Measurements from ENCODE around the gene SREBF2. TPM values are rescaled to one million over a fixed set of nuclear protein-coding genes. Genes with fewer than 3 reads are reported as not detected.

The SREBF2 gene
- total and polyA plus RNA-seq, 9 of the 15 experiments (the other 6 are each of a cell fraction or from before 2014, with no cell fraction given): 1.1 to 84.2 (median 26.9) TPM

DNA sequence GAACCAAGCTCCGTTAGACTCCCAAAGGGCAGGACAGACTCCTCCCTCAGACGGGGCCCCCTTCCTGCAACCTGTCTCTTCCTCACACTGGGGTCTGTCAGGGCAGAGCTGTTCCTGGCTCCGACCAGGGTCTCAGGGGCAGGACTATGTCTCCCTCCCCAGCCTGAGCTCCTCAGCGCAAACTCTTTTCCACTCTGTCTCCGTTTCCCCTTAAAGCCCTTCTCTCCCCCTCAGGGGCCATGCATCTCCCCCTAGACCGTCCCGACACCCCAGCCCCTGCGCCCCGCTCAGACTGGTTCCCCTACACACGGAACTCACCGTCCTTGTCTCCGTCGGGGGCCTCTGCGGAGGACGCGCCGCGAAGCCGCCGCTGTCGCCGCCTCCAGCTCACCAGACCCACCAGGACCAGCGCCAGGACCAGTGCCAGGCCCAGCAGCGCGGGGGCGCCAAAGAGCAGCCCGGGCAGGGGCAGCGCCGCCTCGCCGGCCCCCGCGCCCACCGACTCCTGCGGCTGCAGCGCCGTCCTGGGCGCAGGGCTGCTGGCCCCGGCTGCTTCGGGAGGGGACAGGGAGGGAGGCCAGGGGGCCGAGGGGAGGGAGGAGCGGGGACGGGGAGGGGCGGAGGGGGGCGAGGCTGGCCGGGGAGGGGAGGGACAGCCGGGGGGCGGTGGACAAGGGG lies 93.0 kb downstream of the SREBF2 start (continued):
- TF ChIP-seq ZBTB40 (IDR thresholded peaks at IDR 0.05) (peak; percentile 25; the same call in 1 of the 2 replicates), ZBTB40 (CRISPR knock-in tag; IDR thresholded peaks at IDR 0.05) (no peak), HDAC6 (IDR thresholded peaks at IDR 0.05; ENCODE audit: low read depth, low read length) (no peak), DIDO1 (tag; IDR thresholded peaks at IDR 0.05; ENCODE audit: low read depth) (no peak), FOXJ3 (CRISPR knock-in tag; IDR thresholded peaks at IDR 0.05) (no peak), SRSF3 (IDR thresholded peaks at IDR 0.05; ENCODE audit: insufficient read depth, low read length) (no peak), TAF1 (IDR thresholded peaks at IDR 0.05; ENCODE audit: control insufficient read depth, extremely low read depth, insufficient read depth, low read length, severe bottlenecking) (no peak), ARHGAP35 (IDR thresholded peaks at IDR 0.05; ENCODE audit: partially characterized antibody) (no peak), CTCF (IDR thresholded peaks at IDR 0.05 in 2 of 3, conservative IDR thresholded peaks at IDR 0.05 in 1 of 3; ENCODE audit: insufficient read depth in 2 of 3, low read depth in 1 of 3, low read length in 3 of 3) (peak; percentile 59 to 89 (median 65)), NONO (IDR thresholded peaks at IDR 0.05; ENCODE audit: low read depth in 2 of 2, low read length in 1 of 2) (no peak), MTA1 (IDR thresholded peaks at IDR 0.05; ENCODE audit: borderline replicate concordance) (no peak)
